Measurements from ENCODE around the gene MUL1. TPM values are rescaled to one million over a fixed set of nuclear protein-coding genes. Genes with fewer than 3 reads are reported as not detected.

The MUL1 gene
- total and polyA plus RNA-seq, 12 donors, result 7.6 to 60.3 (median 42.6) TPM

DNA sequence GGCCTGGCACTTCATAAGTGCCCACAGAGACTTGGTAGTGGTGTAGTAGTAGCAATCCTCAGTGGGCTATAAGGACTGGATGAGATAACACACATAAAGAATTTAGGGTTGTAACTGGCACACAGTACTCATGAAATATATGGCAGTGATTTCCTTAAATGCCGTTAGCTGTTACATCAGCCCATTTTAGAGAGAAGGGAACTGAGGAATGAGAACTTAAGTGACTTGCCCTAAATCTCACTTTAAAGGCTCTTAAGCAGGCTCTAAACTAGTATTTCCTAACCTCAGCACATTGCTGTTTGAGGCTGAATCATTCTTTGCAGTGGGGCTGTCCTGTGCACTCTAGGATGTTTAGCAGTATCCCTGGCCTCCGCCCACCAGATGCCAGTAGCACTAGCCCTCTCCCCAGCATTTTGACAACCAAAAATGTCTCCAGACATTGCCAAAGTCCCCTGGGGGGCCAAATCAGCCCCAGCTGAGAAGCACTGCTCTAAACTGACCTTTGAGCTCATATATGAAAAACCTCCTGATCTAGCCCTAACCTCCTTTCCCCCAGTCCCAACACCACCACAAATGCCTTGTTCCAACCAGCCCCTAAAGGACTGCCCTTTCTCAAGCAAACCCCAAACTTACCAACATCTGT is 33.5 kb downstream of the MUL1 start:
- TF ChIP-seq, protein P1, sequence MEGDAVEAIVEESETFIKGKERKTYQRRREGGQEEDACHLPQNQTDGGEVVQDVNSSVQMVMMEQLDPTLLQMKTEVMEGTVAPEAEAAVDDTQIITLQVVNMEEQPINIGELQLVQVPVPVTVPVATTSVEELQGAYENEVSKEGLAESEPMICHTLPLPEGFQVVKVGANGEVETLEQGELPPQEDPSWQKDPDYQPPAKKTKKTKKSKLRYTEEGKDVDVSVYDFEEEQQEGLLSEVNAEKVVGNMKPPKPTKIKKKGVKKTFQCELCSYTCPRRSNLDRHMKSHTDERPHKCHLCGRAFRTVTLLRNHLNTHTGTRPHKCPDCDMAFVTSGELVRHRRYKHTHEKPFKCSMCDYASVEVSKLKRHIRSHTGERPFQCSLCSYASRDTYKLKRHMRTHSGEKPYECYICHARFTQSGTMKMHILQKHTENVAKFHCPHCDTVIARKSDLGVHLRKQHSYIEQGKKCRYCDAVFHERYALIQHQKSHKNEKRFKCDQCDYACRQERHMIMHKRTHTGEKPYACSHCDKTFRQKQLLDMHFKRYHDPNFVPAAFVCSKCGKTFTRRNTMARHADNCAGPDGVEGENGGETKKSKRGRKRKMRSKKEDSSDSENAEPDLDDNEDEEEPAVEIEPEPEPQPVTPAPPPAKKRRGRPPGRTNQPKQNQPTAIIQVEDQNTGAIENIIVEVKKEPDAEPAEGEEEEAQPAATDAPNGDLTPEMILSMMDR (IDR thresholded peaks at IDR 0.05), result no peak
- ATAC-seq (no peak), DNase-seq (no peak)
- WGBS, 2 donors, result 81 to 83% methylated on average over 2 of the region's 2 CpGs
- Histone ChIP-seq H3K9me3 (no peaks in the 10 kb centered on the region), H3K27ac (no peak overlapping the region), H3K27me3 (peaks cover 11 to 70% (median 55%) of the 10 kb centered on the region in 7 donors), H3K36me3 (no peaks in the 10 kb centered on the region), H3K4me1 (peaks cover 8 to 33% (median 21%) of the 10 kb centered on the region in 9 donors), H3K4me3 (no peak overlapping the region)
- intact Hi-C loops (cut with DNase I), result loop anchor here in 1 of 10 donors (5.0 kb wide), 1 partner anchor 42 kb away; no protein-coding TSS in a partner anchor

DNA sequence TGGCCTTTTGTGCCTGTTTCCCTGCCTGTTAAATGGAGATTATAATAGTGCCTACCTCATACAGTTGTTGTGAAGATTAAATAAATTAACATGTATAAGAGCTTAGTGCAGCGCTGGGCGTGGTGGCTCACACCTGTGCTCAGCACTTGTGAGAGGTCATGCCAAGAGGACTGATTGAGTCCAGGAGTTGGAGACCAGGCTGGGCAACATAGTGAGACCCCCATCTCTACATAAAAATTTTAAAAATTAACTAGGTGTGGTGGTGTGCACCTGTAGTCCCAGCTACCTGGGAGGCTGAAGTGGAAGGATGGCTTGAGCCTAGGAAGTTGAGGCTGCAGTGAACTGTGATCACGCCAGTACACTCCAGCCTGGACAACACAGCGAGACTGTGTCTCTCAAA is 34.1 kb downstream of the MUL1 start:
- WGBS, 2 donors, result 86 to 88% methylated on average over 4 of the region's 4 CpGs
- Histone ChIP-seq H3K27me3 (peaks cover 11 to 65% (median 50%) of the 10 kb centered on the region in 7 donors), H3K36me3 (no peaks in the 10 kb centered on the region), H3K27ac (no peak overlapping the region), H3K4me1 (peaks cover 8 to 33% (median 21%) of the 10 kb centered on the region in 9 donors), H3K4me3 (no peak overlapping the region), H3K9me3 (no peaks in the 10 kb centered on the region)
- TF ChIP-seq, protein P1 (IDR thresholded peaks at IDR 0.05), result no peak
- ATAC-seq, result no peak
- intact Hi-C loops (cut with DNase I), result loop anchor here in 1 of 10 donors (5.0 kb wide), 1 partner anchor 42 kb away; no protein-coding TSS in a partner anchor
- DNase-seq, result no peak

DNA sequence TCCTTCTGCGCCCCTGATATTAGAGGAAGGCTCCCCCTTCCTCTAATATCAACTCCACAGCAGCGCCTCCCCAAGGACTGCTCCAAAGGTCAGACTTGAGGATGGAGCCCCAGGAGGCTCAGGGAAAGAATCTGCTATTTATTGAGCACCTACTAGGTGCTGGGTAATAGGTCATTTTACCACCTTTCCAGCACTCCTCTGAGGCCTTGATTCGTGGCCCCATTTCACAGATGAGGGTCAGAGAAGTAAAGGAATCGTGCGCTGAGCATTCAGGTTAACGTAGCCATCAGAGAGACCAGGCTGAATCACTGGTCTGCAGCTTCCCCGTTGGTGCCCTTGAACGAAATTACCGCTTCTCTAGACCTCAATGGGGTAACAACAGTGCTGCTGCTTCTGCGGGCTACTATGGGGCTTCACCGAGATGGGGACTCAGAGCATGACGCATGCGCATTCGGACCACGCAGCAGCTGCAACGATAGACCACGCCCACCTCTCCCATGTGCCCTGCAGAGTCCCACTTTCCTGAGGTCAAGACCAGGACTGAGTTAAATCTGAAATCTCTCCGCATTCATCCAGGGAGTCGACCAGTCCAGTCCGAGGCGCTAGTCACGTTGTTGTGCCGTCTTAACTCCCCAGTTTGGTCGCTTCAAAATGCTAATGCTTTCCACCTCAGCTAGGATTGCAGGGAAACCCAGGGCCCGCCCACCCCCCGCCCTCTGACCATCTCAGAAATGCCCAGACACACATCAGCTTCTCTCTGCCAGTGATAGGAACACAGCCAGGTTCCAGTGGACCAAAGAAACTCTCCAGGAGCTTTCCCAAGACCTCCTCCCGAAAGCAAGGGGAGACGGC is 34.9 kb downstream of the MUL1 start:
- ATAC-seq, result peak in 6 of 8 donors; percentile 46 to 76 (median 60)
- 24 to 26% methylated on average over 28 of the region's 28 CpGs for WGBS, 2 donors
- Histone ChIP-seq H3K27me3 (peaks cover 11 to 58% (median 43%) of the 10 kb centered on the region in 7 donors), H3K4me1 (peaks cover 8 to 26% (median 21%) of the 10 kb centered on the region in 9 donors), H3K36me3 (no peaks in the 10 kb centered on the region), H3K9me3 (no peaks in the 10 kb centered on the region), H3K27ac (no peak overlapping the region), H3K4me3 (no peak overlapping the region)
- intact Hi-C loops (cut with DNase I), result loop anchor here in 1 of 10 donors (5.0 kb wide), 1 partner anchor 41 kb away; no protein-coding TSS in a partner anchor
- peak; percentile 69 to 70 for DNase-seq
- TF ChIP-seq, protein P1 (IDR thresholded peaks at IDR 0.05), result no peak

DNA sequence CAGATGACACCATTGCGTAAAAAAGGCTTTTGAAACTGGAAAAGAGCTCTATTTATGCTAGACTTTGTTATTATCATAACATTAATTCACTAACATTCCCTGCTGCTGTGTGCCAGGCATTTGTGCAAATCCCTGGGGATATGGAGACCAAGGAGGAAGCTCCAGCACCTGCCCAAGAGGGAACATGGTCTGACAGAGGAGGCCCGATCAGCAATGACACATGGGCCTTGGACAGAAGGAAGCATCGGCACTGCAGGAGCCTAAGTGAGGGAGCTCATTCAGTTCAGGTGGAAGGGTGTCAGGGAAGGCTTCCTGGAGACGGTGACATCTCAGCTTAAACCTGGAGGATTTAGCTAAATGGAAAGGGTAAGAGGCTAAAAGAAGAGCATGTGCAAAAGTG is 35.8 kb downstream of the MUL1 start:
- TF ChIP-seq, protein P1 (IDR thresholded peaks at IDR 0.05), result no peak
- intact Hi-C loops (cut with DNase I), result loop anchor here in 1 of 10 donors (5.0 kb wide), 1 partner anchor 40 kb away; no protein-coding TSS in a partner anchor
- Histone ChIP-seq H3K4me1 (peaks cover 8 to 19% (median 12%) of the 10 kb centered on the region in 9 donors), H3K27ac (no peak overlapping the region), H3K27me3 (peaks cover 11 to 53% (median 37%) of the 10 kb centered on the region in 7 donors), H3K36me3 (no peaks in the 10 kb centered on the region), H3K4me3 (no peak overlapping the region), H3K9me3 (no peaks in the 10 kb centered on the region)
- 92 to 94% methylated on average over 4 of the region's 4 CpGs for WGBS, 2 donors
- no peak for ATAC-seq
- no peak for DNase-seq

All from heart right ventricle (tissue), 16 donors.